GM13977 (cell line): ENCODE measurements around the gene RIMKLB.

Experiments used
- DNase-seq: peaks from one replicate; pipeline ENCODE4 v3.0.0; 2012; ENCODE audit warnings: low spot score
- in situ Hi-C: fragments of 300-500 bp; cut with MboI; formaldehyde crosslinking; loops from one replicate; pipeline ENCODE4 v1.12.0; 2022; ENCODE audit warnings: low sequenced_read_pairs, low pct_unique_long_range_greater_than_20kb, mixed read lengths, inconsistent platforms; ENCODE audit not compliant: unreplicated experiment
- TF ChIP-seq, protein P1 (sequence below): IDR thresholded peaks from 2 replicates; pipeline ENCODE4 v1.5.1; 2012; ENCODE audit warnings: mild to moderate bottlenecking, control low read depth; ENCODE audit not compliant: insufficient read depth; ENCODE audit errors: extremely low read depth, missing control alignments

The RIMKLB gene, protein sequence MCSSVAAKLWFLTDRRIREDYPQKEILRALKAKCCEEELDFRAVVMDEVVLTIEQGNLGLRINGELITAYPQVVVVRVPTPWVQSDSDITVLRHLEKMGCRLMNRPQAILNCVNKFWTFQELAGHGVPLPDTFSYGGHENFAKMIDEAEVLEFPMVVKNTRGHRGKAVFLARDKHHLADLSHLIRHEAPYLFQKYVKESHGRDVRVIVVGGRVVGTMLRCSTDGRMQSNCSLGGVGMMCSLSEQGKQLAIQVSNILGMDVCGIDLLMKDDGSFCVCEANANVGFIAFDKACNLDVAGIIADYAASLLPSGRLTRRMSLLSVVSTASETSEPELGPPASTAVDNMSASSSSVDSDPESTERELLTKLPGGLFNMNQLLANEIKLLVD

DNA sequence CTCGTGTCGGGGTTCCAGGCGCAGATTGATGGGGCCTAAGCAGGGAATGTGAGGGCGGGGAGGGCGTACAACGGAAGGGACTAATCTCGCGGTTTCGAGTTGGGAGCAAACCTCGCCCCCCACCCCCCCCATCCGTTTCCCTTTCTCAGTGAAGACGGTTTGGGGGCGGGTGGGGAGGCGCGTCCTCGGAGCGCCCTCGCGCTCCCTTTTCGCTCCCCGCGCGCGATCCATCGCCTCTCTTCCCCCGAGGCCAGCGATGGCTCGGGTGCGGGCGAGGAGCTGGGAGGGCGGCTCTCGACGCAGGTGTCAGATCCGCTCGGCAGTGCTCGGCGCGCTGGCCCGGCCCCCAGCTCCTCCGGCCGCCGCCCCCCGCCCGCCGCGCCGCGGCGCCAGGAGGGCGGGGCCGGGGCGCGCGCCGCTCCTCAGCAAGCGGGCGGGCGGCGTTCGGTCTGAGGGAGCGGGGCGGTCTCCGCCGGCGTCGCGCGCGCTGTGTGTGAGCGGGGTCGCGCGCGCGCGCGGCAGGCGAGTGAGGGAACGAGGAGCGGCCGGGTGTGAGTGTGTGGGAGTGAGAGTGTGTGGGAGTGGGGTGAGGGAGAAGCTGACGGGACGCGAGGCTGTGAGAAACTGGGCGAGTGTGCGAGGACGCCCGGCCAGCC is at the start of gene RIMKLB:
RIMKLB (plus strand) TSS at position 516 of the 656 bp plus-strand sequence. CDS start 15,876 bp downstream, outside the sequence.
- DNase-seq = peak; percentile 91
- in situ Hi-C loops = loop anchor here (25.0 kb wide), 1 partner anchor 165 kb away; no protein-coding TSS in a partner anchor
- TF ChIP-seq, protein P1, sequence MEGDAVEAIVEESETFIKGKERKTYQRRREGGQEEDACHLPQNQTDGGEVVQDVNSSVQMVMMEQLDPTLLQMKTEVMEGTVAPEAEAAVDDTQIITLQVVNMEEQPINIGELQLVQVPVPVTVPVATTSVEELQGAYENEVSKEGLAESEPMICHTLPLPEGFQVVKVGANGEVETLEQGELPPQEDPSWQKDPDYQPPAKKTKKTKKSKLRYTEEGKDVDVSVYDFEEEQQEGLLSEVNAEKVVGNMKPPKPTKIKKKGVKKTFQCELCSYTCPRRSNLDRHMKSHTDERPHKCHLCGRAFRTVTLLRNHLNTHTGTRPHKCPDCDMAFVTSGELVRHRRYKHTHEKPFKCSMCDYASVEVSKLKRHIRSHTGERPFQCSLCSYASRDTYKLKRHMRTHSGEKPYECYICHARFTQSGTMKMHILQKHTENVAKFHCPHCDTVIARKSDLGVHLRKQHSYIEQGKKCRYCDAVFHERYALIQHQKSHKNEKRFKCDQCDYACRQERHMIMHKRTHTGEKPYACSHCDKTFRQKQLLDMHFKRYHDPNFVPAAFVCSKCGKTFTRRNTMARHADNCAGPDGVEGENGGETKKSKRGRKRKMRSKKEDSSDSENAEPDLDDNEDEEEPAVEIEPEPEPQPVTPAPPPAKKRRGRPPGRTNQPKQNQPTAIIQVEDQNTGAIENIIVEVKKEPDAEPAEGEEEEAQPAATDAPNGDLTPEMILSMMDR = no peak

DNA sequence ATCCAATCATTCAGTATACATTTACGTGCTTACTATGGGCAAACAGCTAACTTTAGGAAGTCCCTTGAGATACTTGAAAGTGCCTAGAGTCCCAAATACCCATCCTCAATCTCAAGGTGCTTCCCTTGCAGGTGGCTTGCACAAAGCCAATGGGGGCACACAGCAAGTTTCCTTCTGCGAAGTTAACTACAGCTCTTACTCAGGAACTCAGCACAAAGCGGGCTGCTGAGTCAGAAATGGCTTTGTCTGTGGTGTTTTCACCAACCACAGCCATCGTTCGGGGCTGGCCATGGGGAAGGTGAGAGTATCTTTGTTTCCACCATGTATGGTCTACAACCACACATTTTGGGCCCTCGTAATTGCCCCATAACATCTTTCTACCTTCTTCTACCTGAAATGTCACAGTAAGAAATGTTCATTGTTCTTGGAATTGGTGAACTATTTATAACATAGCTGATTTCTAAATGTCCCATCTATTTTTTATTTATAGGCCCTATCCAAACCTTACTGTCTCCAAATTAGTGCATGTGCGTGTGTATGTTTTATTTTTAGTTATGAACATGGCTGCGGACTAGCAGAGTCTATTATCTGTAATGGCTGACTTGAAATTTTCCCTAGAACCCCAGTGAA is 49.1 kb upstream of the RIMKLB start:
- TF ChIP-seq, protein P1 = no peak
- DNase-seq = peak; percentile 80
- in situ Hi-C loops = no loop called here

DNA sequence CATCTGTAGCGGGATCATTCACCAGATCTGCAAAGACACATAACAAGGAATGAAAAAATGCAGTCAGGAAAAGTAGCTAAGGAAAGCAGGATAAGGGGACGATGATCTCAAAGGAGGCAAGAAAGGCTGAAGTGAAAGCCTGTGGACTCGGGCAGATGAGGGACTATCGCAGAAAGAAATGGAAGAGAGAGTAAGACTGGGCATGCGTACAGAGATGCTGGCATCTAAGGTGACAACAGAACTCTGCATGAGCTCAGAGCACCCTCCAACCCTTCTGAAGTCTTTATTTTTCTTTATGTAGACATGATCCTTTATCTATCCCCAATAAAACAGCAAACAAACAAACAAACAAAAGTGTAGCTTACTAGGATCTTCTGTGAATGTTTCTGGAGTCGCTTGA is 42.4 kb upstream of the RIMKLB start:
- in situ Hi-C loops = no loop called here
- TF ChIP-seq, protein P1 = no peak

DNA sequence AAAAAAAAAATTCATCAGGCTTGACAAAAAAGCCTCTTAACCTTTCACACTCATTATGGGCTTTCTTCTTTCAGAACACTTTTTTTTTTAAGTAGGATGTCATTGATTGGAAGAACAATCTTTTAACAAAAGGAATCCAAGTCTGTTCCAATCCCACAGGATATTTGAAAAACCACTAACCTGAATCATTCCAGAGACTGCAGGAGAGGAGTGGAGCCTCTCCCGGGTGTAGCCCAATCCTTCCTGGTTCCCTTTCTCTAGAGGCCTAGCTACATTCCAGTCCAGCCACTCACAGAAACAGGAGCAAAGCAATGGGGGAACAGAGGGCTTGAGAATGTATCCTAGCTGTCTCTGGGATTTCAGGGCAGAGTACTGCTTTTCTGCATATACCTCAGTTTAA is 39.4 kb upstream of the RIMKLB start:
- TF ChIP-seq, protein P1 = no peak
- no peak for DNase-seq
- in situ Hi-C loops = no loop called here

More for the DNA sequence above, 42.4 kb upstream of the RIMKLB start:
- DNase-seq = no peak

DNA sequence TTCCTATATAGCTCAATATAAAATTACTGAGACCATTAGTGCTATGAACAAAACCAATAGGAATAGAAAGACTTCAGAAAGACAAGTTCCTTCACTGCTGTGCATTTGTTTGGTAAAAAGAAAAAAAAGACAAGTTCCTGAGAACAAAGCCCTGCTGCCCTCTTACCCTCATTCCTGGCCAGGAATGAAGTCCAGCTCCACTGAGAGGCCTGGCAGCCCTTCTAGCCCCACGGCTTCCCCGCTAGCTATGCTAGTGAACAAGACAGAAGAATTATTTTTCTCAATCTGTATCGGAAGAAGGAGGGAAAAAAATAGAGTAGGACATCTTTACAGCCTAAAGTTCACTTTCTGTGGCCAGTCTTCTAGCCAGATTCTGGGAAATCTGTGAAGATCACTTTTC is 36.8 kb upstream of the RIMKLB start:
- in situ Hi-C loops = loop anchor here (10.0 kb wide), 1 partner anchor 384 kb away; no protein-coding TSS in a partner anchor
- DNase-seq = no peak
- TF ChIP-seq, protein P1 = no peak

DNA sequence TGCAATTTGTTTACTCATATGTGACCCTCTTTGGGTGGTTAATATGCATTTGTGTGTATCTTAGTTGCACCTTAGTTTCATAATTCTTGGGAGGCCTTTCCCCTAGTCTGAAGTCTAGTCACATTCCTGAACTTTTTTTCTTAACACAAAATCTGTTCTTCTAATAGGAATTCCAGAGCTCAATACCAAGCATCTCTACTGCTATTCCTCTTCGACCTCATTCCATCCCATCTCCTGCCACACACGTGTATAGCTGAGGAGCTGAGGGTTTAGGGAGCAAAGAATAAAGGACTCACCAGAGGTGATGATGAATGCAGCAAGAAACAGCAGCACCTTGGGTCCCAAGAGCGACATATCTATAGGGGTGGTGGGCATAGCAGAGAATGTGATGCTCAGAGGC is 36.0 kb upstream of the RIMKLB start:
- no peak for DNase-seq
- in situ Hi-C loops = loop anchor here (10.0 kb wide), 1 partner anchor 383 kb away; no protein-coding TSS in a partner anchor
- TF ChIP-seq, protein P1 = no peak
